IPS-18c (cell line): ENCODE results near the gene CUX1.
"Not testable (repeated sequence)": the region's sequence is repeated elsewhere in the genome, so short reads cannot be mapped to it uniquely, and the experiment has no call there.

Experiments
- H3K4me3 ChIP-seq: 2 replicates; pipeline ENCODE4 v1.7.0; 2013; ENCODE audit warnings: low read depth, mild to moderate bottlenecking, low read length, moderate library complexity; ENCODE audit not compliant: insufficient read depth
- H3K9me3 ChIP-seq: one replicate; pipeline ENCODE4 v1.6.1; 2013; ENCODE audit warnings: mild to moderate bottlenecking, low read length, moderate library complexity; ENCODE audit not compliant: control insufficient read depth, insufficient read depth

Gene CUX1

DNA sequence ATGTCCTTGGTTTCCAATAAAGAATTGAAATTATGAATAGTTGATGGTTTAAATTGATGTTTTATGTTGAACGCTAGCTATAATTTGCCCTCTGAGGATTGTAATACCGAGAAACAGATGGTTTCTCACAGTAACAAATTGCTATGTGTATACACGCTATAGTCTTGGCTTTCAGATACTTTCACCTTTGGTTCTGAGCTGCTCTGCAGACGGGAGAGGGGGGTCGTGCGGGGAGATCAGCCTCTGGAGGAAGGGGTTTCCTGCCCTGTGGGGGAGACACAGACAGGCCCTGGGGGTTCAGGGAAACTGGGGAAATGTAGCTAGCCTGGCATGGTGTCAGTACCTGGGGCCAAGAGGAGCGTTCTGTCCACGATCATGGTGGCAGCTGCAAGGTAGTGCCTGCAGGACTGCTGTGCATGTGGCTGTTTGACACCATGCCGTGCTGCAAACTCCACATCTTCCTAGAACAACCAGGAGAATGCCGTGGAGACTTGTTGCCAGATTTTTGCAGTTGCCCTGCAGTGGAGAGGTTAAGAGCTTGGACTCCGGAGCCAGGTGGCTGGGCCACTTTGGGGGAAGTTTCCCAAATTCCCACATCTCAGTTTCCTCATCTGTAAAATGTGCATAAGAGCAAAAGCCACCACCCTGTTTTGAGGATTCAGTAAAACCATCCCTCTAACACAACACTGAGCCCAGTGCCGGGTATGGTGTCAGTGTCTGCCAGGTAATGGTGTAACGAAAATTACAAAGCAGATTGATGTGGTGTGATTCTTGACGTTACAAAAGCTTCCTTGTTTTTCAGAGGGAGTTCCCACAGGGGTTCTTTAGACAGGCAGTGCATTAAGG is 167.9 kb downstream of the CUX1 start:
- H3K9me3 ChIP-seq = peaks cover 5% of the 10 kb centered on the region

DNA sequence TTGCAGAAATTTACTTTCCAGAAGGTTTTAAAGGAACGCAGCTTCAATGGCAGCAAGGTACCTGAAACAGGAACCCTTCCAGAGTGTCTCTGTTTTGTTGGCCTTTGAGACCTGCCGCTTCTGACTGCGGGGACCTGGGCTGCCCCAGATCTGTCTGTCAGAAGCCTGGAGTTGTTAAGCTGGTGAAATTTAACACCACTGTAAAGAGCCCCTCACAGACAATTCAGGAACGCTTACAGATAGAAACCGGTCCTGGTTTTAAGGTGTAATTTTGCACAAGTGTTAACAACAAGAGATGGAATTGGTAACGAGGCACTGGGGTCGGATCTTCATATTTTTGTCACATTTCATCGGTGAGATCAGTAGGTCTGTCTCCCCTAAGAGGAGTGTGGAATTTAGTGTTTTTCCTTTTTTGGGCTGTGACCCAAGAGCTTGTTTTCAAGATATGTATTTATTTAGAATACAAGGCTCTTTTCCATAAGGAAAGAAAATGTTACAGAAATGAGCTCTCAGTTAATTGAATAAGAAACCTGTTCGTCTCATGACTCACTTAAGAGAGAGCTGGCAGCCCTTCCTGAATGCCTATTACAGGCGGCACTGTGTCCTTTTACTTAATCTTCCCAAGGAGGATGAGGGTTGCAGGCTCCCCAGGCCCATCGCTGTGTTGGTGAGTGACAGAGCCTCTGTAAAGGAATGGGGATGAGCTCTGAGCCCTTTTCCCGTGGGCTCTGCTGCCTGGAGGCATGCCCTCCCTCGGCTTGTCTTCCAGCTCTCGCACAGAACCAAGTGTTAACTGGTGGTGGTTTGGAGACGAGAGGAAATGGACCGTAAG is 168.7 kb downstream of the CUX1 start:
- peaks cover 5% of the 10 kb centered on the region for H3K9me3 ChIP-seq
- H3K4me3 ChIP-seq = no peak overlapping the region

More for the DNA sequence above, 167.9 kb downstream of the CUX1 start:
- H3K4me3 ChIP-seq = no peak overlapping the region

DNA sequence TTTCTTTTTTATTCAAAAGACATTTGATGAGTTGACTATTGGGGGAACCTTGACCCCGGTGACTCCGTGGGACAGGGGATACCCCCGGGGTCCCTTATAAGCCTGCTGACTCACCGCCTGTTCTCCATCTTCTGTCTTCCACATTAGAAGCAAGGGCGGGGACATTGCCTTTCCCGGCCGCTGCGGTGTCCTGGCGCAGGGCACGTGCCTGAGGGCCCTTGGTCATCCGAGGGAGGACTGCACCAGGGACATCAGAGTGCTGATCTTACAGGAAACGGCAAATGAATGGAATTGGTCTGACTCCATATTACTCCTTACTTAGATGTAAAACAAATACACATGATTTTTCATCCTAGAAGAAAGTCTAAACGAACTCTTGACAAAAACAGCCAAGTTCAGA is 170.1 kb downstream of the CUX1 start:
- Histone ChIP-seq H3K4me3 (no peak overlapping the region), H3K9me3 (peaks cover 5% of the 10 kb centered on the region)

DNA sequence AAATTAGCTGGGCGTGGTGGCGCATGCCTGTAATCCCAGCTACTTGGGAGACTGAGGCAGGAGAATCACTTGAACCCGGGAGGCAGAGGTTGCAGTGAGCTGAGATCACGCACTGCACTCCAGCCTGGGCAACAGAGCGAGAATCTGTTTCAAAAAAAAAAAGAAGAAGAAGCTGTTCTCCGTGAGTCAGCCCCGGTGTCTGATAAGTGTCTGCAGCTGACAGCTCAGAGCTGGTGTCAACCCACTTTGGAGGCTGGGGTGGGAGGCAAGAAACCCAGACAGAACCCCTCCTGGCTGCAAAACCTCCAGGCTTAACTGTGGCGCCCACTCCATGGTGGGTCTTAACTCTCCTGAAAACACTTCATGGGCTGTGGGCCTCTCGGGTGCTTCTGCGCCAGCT is 170.6 kb downstream of the CUX1 start:
- H3K4me3 ChIP-seq, H3K9me3 ChIP-seq: not testable (repeated sequence)

DNA sequence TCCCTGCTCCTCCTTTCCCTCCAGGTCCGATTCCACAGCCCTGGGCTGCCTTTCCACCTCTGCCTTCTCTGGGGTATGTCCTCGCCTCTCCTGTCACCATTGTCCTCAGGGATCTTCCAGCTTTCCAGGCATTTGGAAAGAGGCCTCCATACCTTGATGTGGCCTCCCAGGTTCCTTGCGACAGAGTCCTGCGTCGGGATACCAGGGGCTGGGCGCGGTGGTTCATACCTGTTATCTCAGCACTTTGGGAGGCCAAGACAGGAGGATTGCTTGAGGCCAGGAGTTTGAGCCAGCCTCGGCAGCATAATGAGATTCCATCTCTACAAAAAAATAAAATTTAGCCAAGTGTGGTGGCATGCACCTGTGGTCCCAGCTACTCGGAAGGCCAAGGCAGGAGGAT is 171.1 kb downstream of the CUX1 start:
- no peak overlapping the region for H3K4me3 ChIP-seq
- H3K9me3 ChIP-seq = no peaks in the 10 kb centered on the region

DNA sequence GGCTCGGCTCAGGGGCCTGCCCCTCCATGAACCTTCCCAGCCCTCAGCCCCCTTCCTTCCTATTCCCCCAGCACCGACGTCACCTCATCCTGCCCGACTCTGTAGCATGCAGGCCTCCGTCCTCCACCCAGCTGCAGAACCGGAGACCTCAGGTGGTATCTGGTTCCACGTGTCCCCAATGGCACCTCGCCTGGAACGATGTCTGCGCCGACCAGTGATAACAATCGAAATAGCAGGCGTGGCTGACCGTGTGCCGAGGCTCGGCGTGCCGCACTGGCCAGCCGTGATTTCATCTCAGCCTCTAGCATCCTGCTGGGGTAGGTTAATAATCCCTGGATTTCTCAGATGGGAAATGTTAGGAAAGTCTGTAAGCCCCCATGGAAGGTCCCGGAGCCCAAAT is 171.7 kb downstream of the CUX1 start:
- H3K4me3 ChIP-seq = no peak overlapping the region

DNA sequence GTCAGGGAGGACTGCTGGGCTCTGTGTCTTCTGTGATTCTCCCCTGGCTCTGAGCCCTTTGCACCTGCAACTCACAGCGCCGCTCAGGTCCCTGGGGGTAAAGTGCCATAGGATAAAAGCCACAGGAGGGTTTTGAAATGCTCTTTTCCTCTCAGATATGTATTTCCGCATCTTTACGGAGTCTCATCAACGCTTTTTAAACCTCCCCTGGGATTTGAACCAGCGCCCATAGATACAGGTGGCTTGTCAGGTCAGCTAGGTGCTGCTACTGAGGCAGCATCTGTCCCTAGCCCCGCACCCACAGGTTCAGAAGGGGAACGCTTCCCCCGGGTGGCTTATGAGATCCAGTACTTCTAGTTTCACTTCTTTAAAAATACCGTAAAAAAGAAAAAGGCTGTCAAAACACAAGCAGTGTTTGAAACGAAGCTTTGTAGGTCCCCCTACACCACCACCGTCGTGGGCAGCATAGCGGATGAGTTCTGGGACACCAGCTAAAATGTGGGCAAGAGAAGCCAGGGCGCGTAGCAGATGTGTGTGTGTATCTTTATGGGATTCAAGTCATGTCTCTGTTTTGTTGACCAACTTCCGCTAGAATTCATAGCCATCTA is 173.5 kb downstream of the CUX1 start:
- Histone ChIP-seq H3K4me3 (no peak overlapping the region), H3K9me3 (no peaks in the 10 kb centered on the region)

More for the DNA sequence above, 171.7 kb downstream of the CUX1 start:
- H3K9me3 ChIP-seq = no peaks in the 10 kb centered on the region

DNA sequence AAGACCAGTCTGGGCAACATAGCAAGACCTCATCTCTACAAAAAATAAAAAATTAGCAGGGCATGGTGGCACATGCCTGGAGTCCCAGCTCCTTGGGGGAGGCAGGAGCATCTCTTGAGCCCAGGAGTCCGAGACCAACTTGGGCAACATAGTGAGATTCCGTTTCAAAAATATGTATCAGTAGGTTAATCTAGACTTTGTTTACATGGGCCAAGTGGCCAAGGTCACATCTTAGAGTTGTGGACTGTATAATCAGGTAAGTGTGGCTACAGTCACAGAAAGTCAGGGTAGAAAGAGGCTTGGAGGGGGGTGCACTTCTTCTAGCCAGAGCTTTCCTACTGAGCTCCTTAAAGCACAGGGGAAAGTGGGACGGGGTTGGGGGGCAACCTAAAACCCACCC is 174.4 kb downstream of the CUX1 start:
- H3K4me3 ChIP-seq = no peak overlapping the region
- H3K9me3 ChIP-seq = no peaks in the 10 kb centered on the region

DNA sequence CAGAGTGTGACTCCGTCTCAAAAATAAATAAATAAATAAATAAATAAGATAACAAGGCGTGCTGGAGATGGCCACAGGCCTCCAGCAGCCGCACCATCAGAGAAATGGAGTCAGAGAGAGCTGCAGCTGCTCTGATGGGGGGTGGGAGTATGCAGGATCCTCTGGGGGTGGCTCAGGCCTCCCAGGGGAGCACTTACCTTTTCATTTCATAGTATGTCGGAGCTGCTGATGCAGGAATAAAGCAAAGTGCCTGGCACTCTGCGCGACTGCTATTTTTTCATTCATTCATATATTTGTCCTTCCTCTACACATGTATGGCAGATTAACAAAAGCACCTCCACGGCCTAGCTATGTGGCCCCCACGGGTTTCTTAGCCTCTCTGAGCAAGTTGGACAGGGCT is 175.9 kb downstream of the CUX1 start:
- Histone ChIP-seq H3K9me3 (no peaks in the 10 kb centered on the region), H3K4me3 (no peak overlapping the region)

DNA sequence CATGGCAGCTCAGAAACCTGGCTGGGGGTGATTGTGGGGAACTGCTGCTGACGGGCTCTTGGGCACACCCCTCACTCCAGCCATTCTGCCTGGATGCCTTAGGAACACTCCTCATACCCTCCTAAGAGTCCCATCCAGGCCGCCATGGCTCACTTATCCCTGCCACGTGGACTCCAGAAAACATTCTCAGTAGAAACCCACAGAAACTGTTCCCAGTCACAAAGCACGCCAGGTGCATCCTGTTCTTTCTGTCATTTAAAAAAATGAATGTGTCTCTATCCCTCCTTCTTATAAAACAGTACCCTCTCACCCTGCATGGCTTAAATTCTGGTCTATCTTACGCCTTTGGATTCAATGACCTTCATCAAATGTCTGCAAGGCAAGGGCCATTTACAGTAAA is 177.7 kb downstream of the CUX1 start:
- no peak overlapping the region for H3K4me3 ChIP-seq
- no peaks in the 10 kb centered on the region for H3K9me3 ChIP-seq

DNA sequence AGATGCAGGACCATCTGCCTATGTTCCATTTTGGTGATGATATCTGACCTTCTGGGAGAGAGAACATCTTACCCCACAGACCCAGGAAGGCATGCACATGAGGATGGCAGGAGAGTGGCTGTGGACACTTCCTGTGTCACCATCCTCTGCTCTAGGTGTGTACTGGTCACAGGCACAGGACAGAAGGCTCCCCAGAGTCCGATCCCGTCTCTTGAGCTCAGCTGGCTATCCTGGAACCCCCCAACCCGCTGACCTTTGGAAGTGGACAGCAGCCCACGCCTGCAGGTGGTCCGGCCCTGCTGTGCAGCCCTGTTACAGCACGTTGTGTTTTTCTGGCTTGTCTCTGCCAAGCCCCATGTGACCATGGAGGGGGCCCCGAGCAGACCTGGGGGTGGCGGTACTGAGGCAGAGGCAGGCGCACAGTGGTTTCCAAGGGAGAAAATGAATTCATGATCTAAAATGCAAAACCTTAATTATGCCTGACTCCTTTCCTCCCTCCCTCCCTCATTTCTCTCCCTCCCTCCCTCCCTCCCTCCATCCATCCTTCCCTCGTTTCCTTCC is 178.8 kb downstream of the CUX1 start:
- H3K9me3 ChIP-seq = no peaks in the 10 kb centered on the region
- H3K4me3 ChIP-seq = no peak overlapping the region

DNA sequence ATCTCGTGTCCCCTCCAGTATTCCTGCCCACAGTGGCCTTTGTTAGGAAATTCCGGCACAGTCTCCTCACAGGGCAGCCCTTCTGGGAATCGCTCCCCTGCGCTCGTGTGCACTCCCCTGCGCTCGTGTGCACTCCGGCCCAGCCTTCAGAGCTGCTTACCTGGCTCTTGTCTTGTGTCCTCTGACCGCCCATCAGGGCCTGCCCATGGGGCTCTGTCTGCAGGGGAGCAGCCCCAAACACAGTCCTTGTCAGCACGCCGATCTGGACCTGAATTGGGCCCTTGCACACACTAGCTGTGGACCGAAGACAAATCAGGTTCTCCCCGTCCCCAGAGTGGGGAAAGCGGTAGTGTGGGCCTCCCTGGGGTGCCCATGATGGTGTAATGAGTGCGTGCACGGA is 179.4 kb downstream of the CUX1 start:
- Histone ChIP-seq H3K9me3 (no peaks in the 10 kb centered on the region), H3K4me3 (no peak overlapping the region)

DNA sequence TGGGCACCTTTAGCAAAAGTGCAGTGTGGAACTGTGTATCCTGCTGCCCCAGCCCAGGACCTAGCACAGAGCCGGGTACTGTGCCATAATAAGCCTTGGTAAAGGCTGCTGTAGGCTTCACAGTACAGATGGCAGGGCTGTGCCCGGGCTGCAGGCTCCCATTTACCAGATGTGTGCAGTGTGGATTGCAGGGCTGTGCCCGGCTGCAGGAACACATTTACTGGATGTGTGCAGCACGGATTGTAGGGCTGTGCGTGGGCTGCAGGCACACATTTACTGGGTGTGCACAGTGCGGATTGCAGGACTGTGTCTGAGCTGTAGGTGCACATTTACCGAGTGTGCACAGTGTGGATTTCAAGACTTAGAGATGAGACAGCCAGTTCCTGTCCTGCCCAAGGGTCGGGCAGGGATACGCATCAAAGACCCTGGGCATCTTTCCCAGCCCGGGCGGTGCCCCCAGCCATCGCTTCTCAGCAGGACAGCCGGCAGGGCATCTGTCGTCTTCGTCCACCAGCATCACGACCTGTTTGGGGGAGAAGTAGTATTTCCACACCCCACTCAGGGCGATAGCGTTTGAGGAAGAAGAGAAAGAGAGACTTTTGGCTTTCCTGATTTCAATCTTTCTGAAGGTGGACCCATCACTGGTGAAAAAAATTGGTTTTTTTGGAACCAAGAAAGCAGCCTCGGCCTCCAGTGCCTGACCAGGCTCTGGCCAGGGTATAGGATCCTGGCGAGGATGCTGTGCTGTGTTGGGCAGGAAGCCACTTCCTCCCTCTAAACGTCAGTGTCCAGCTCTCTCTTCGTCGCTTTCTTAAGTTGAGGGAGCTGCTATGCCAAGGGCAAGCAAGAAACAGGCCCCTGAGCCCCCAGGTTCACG is 180.8 kb downstream of the CUX1 start:
- H3K9me3 ChIP-seq = no peaks in the 10 kb centered on the region

DNA sequence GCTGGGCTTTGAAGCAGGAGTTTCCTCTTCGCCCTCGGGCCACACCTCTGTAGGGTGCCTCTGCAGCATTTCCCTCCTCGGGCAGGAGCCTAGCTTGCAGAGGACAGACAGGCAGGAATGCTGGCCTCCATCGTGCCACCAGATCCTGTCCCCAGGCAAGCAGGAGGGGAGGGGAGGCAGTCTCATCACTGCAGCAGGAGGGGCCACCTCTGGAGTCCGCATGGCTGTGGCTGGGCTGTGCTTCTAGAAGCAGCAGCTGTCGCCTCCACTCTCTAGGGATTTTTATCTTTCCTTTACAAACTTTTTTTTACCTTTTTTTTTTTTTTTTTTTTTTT is 181.4 kb downstream of the CUX1 start:
- no peak overlapping the region for H3K4me3 ChIP-seq
- H3K9me3 ChIP-seq = no peaks in the 10 kb centered on the region

More for the DNA sequence above, 180.8 kb downstream of the CUX1 start:
- H3K4me3 ChIP-seq = no peak overlapping the region

DNA sequence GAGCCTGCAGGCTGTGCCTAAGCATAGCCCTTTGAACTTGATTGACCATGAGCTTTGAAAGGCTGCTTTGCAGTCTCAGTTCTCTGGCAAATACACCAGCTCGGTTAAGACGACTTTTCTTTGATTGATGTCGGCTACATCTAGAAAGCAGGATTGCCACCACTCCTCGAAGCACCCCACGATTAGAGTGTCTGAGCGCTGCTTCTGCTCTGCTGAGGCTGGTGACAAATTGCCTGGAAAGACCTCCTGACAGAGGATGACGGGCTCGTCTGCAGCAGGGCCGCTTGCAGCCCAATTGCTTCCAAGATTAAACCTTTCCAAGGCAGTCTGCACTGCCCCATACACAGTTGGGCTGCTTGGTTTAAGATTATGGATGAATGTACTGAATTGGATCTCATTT is 182.0 kb downstream of the CUX1 start:
- Histone ChIP-seq H3K9me3 (no peaks in the 10 kb centered on the region), H3K4me3 (no peak overlapping the region)

DNA sequence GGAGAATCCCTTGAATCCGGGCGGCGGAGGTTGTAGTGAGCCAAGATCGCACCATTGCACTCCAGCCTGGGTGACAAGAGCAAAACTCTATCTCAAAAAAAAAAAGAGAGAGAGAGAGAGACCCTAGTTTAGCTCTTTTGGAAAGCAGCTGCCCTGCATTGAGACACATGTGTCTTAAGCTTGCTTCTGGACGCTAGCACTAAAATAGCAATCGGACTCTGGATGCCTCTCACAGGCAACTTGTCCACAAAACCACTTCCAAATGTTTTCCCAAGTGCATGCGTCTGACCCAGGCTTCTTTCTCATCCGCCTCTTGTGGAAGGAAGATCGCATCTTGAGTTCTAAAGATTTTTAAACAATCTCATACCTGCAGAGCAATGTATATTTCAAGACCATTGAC is 182.7 kb downstream of the CUX1 start:
- Histone ChIP-seq H3K9me3 (no peaks in the 10 kb centered on the region), H3K4me3 (no peak overlapping the region)

DNA sequence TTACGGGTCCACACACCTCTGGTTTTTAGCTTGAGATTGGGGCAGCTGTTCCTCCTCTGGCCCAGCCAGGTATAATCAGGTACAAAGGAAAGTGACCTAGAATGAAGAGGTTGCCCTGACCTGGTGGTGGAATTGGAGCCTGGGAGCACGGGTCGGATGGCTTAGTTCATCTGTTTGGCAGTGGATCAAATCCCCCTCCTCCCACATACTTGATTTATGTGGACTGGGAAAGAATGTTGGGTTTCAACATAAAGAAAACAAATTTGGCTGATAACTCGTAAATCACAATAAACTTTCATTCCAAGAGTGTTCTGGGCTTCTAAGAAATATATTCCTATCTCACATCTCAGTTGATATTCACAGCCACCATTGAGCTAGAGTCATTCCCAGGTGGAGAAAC is 186.8 kb downstream of the CUX1 start:
- Histone ChIP-seq H3K9me3 (no peaks in the 10 kb centered on the region), H3K4me3 (no peak overlapping the region)
